GM12873 (cell line): ENCODE results near the gene HOGA1.

Source experiments
- CTCF ChIP-seq: IDR thresholded peaks from 2 replicates; pipeline ENCODE4 v1.5.1; 2012; ENCODE audit warnings: low read depth, mild to moderate bottlenecking, moderate library complexity, low read length, control low read depth; ENCODE audit not compliant: insufficient read depth; ENCODE audit errors: missing control alignments

Gene HOGA1

DNA sequence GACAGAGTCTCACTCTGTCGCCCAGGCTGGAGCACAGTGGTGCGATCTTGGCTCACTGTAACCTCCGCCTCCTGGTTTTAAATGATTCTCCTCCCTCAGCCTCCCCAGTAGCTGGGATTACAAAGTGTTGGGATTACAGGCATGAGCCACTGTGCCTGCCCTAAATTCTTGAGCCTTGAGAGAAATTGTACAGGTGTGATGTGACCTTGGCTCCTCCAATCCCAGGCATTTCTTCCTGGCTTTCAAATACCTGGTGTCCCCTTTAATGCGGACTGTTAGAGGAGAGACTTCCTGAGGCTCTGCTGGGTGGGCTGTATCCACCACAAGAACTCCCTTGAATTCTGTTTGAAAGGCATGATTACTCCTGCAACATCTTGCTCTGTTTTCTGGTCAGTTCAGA is 34.1 kb downstream of the HOGA1 start:
- TF ChIP-seq CTCF, result no peak

DNA sequence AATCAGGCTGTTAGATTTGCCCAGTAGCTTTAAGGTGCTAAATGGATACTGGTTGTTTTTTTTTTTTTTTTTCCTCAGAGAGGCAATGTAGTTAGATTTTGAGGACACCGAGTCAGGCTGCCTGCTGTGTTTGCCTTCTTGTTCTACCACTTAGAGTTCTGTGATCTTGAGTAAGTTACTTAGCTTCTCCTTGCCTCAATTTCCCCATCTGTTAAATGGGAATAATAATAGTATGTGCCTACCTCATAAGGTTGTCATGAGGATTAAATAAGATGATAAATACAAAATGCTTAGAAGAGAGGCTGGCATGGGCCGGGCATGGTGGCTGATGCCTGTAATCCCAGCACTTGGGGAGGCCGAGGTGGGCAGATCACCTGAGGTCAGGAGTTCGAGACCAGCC is 34.5 kb downstream of the HOGA1 start:
- no peak for TF ChIP-seq CTCF

- TF ChIP-seq CTCF, result no peak
Observed at GRCh38 chr10:97623277-97623676, 39.1 kb downstream of the HOGA1 start.

GRCh38 chr10:97627731-97628130 is 43.5 kb downstream of the HOGA1 start:
- TF ChIP-seq CTCF, result no peak

DNA sequence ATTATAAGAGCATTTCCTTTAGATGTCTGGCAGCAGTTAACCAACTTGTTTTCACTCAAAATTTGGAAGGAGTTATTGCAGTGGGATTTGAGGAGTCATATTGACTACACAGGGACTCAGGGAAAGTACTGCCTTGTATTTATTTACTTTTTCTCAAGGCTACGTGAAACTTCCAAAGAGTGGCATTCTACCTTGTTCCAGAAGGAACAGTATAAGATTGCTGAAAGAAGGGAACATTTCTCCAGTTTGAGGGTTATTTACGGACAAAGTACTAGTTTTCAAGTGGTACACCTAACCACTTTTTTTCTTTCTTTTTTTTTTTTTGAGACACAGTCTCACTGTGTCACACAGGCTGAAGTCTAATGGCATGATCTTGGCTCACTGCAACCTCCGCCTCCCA is 44.0 kb downstream of the HOGA1 start:
- no peak for TF ChIP-seq CTCF

DNA sequence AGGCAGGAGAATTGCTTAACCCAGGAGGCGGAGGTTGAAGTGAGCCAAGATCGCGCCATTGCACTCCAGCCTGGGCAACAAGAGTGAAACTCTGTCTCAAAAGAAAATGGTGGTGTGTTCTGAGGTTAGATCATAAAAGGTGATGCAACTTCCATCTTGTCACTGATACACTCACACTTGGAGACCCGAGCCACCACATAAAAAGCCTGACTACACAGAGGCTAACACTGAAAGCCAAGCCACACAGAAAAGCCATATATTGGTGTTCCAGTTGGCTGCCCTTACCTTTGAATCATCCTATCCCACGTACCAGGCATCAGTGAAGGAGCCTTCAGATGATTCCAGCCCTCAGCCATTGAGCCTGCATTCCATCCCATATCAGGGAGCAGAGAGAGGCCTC is 45.1 kb downstream of the HOGA1 start:
- no peak for TF ChIP-seq CTCF

GRCh38 chr10:97631098-97631497 is 46.9 kb downstream of the HOGA1 start:
- no peak for TF ChIP-seq CTCF
